Adrenal gland (tissue), 12 donors: ENCODE data around the gene POU4F2. TPM values are rescaled to one million over a fixed set of nuclear protein-coding genes. Genes with fewer than 3 reads are reported as not detected.
"Not testable (repeated sequence)": the region's sequence is repeated elsewhere in the genome, so short reads cannot be mapped to it uniquely, and the experiment has no call there.

Experiments
- DNase-seq, 7 donors: peaks; one replicate each; pipeline ENCODE4 v3.0.0-alpha.2; 2019 to 2020
- H3K27ac ChIP-seq, 5 donors: fragments of 200-600 bp; sonication (generic) in 4 of 5; 1 replicate in 3 of 5; 2 replicates in 2 of 5; pipeline versions ENCODE4 v1.5.1 to v1.8.0; 2016 to 2020; ENCODE audit warnings: mild to moderate bottlenecking in 1 of 5
- H3K27me3 ChIP-seq: fragments of 200-600 bp; 2 replicates; pipeline ENCODE4 v1.8.0; 2021
- H3K36me3 ChIP-seq, 2 donors: fragments of 200-600 bp; replicated peaks in 1 of 2; 1 replicate in 1 of 2; 2 replicates in 1 of 2; pipeline versions ENCODE4 v1.5.1 to v1.8.0; 2018 to 2022
- H3K4me1 ChIP-seq, 2 donors: fragments of 200-600 bp; replicated peaks in 1 of 2; 1 replicate in 1 of 2; 2 replicates in 1 of 2; pipeline versions ENCODE4 v1.5.1 to v1.8.0; 2018 to 2021
- H3K4me3 ChIP-seq, 4 donors: fragments of 200-600 bp; sonication (generic) in 3 of 4; one replicate each; pipeline ENCODE4 v1.5.1; 2016 to 2018
- H3K9me3 ChIP-seq, 3 donors: fragments of 200-600 bp; sonication (generic) in 1 of 3; replicated peaks in 1 of 3; 1 replicate in 2 of 3; 2 replicates in 1 of 3; pipeline versions ENCODE4 v1.5.1 to v1.8.0; 2016 to 2021
- CTCF ChIP-seq, 6 experiments: fragments of 450-650 bp in 4 of 6; fragments of 200-600 bp in 2 of 6; sonication (generic) in 1 of 6; IDR thresholded peaks; 1 replicate in 5 of 6; 2 replicates in 1 of 6; pipeline versions ENCODE4 v1.5.1 to v1.8.0; 2016 to 2021; ENCODE audit warnings: antibody characterized with exemption in 6 of 6, mild to moderate bottlenecking in 2 of 6, moderate library complexity in 1 of 6
- POLR2A ChIP-seq, 2 donors: fragments of 450-650 bp; IDR thresholded peaks; one replicate each; pipeline ENCODE4 v1.6.1; 2017; ENCODE audit warnings: antibody characterized with exemption in 2 of 2, mild to moderate bottlenecking in 2 of 2, moderate library complexity in 1 of 2
- WGBS, 4 donors: extraction: QIAGEN DNeasy Blood & Tissue Kit in 2 of 4; methylation state at CpG; one replicate each; pipeline versions ENCODE4 v1.1.5 to v1.1.7; 2013 to 2017; 5-methylcytosine and 5-hydroxymethylcytosine counted together
- intact Hi-C, 2 donors: fragments of 100-400 bp; cut with DNase I; formaldehyde crosslinking; loops; one replicate each; pipeline versions ENCODE4 v1.14.1 to v1.15.0; 2022 to 2023
- polyA plus RNA-seq, 3 donors: library from polyadenylated mRNA; stranded (reverse); fragments of 200-250 nt in 2 of 3; fragments of 350-450 nt in 1 of 3; fragmentation: Illumina TruSeq in 1 of 3; extraction: RNeasy Lipid Tissue Mini Kit (QIAGEN cat#74804) in 1 of 3; gene quantifications; one replicate each; pipeline ENCODE4 v1.2.3, GENCODE V29; 2013 to 2014
- total RNA-seq, 9 donors: library from RNA; depleted of rRNA in 4 of 9; stranded (reverse); fragments of >200 nt in 4 of 9; fragments of 120-200 nt in 1 of 9; fragmentation: NEBNext Ultra II Directional in 1 of 9; extraction: Animal tissue kit (Norgen Biotek cat#: 25700) in 1 of 9; gene quantifications; one replicate each; pipeline versions ENCODE4 v1.1.0 to v1.2.4, GENCODE V29; 2013 to 2023
- donor health status: healthy with polysubstance abuse.
- donor health status: Bipolar disorder and iron deficiency.
- donor health status: DM: yes; HTN: yes; CAD: no.
- donor health status: DM: no; HTN: no; CAD: no.
- donor health status: DM: no; HTN: no; CAD: no.
- donor health status: DM: yes; HTN: yes; CAD: no.

POU4F2 gene
- total and polyA plus RNA-seq, 12 donors: not detected

GRCh38 chr4:146654687-146655520 is 16.2 kb downstream of the POU4F2 start:
- Histone ChIP-seq H3K4me3 (peak overlapping the region in 2 of 4 donors; percentile 18 to 60), H3K27me3 (peaks cover 57% of the 10 kb centered on the region), H3K4me1 (peaks cover 3 to 13% of the 10 kb centered on the region in 2 donors), H3K9me3 (no peaks in the 10 kb centered on the region), H3K36me3 (no peaks in the 10 kb centered on the region), H3K27ac (no peak overlapping the region)
- DNase-seq: no peak
- intact Hi-C loops: no loop called here
- WGBS, 4 donors: 2 to 5% (median 3%) methylated on average over 17 to 72 of the region's 72 CpGs
- no peak for TF ChIP-seq POLR2A (IDR thresholded peaks at IDR 0.05)
- TF ChIP-seq CTCF (IDR thresholded peaks at IDR 0.05): no peak

GRCh38 chr4:146655521-146655856 is 16.8 kb downstream of the POU4F2 start:
- 17 to 24% (median 23%) methylated on average over 8 to 9 of the region's 9 CpGs for WGBS, 4 donors
- no peak for TF ChIP-seq POLR2A (IDR thresholded peaks at IDR 0.05)
- no peak for TF ChIP-seq CTCF (IDR thresholded peaks at IDR 0.05)
- no peaks in the 10 kb centered on the region for H3K9me3 ChIP-seq
- H3K27ac ChIP-seq: no peak overlapping the region
- H3K36me3 ChIP-seq: no peaks in the 10 kb centered on the region
- DNase-seq: no peak
- peaks cover 3 to 13% of the 10 kb centered on the region in 2 donors for H3K4me1 ChIP-seq
- H3K4me3 ChIP-seq: peak overlapping the region in 1 of 4 donors; percentile 60
- intact Hi-C loops: no loop called here
- H3K27me3 ChIP-seq: peaks cover 52% of the 10 kb centered on the region

- no peak for DNase-seq
- intact Hi-C loops: no loop called here
Observed at GRCh38 chr4:146661367-146661766, 22.7 kb downstream of the POU4F2 start.

GRCh38 chr4:146663968-146664311 is 25.2 kb downstream of the POU4F2 start:
- 53 to 62% (median 57%) methylated on average over 5 to 6 of the region's 6 CpGs for WGBS, 4 donors
- H3K4me1 ChIP-seq, H3K27me3 ChIP-seq, intact Hi-C loops, H3K4me3 ChIP-seq, DNase-seq, H3K36me3 ChIP-seq, H3K9me3 ChIP-seq, H3K27ac ChIP-seq: not testable (repeated sequence)

More at GRCh38 chr4:146661367-146661766, 22.7 kb downstream of the POU4F2 start:
- Histone ChIP-seq H3K27me3 (peaks cover 2% of the 10 kb centered on the region), H3K9me3 (no peaks in the 10 kb centered on the region), H3K4me1 (no peaks in the 10 kb centered on the region), H3K36me3 (no peaks in the 10 kb centered on the region), H3K27ac (no peak overlapping the region), H3K4me3 (no peak overlapping the region)
- 50 to 63% (median 51%) methylated on average over 4 of the region's 4 CpGs for WGBS, 4 donors
- TF ChIP-seq CTCF (IDR thresholded peaks at IDR 0.05) (no peak), POLR2A (IDR thresholded peaks at IDR 0.05) (no peak)
